GM12878 (cell line): ENCODE measurements around the gene CSF1. TPM values are rescaled to one million over a fixed set of nuclear protein-coding genes. Genes with fewer than 3 reads are reported as not detected.

Source experiments
- CHD1 ChIP-seq: IDR thresholded peaks from 2 replicates; pipeline ENCODE4 v1.6.1; 2012; ENCODE audit warnings: low read depth, low read length, improper control_type of control experiment
- CHD2 ChIP-seq: IDR thresholded peaks from 2 replicates; pipeline ENCODE4 v1.6.1; 2011; ENCODE audit warnings: low read depth, low read length, improper control_type of control experiment, borderline replicate concordance
- CTCF ChIP-seq, 3 experiments: IDR thresholded peaks in 2 of 3; conservative IDR thresholded peaks in 1 of 3; 2 replicates each; pipeline ENCODE4 v1.5.1; 2011; ENCODE audit warnings: low read depth in 3 of 3, low read length in 3 of 3, mild to moderate bottlenecking in 3 of 3, control low read depth in 2 of 3, moderate library complexity in 2 of 3, inconsistent platforms in 1 of 3, mixed read lengths in 1 of 3; ENCODE audit not compliant: control insufficient read depth in 2 of 3, insufficient read depth in 1 of 3; ENCODE audit errors: extremely low read depth in 1 of 3
- EP300 ChIP-seq, 2 experiments: fragments of 150-350 bp in 1 of 2; IDR thresholded peaks; 2 replicates each; pipeline ENCODE4 v1.6.1; 2011 to 2012; ENCODE audit warnings: low read depth in 2 of 2, low read length in 2 of 2, borderline replicate concordance in 1 of 2, improper control_type of control experiment in 1 of 2, inconsistent platforms in 1 of 2; ENCODE audit not compliant: control insufficient read depth in 1 of 2
- ETV6 ChIP-seq, 2 experiments: fragments of 450-650 bp in 1 of 2; IDR thresholded peaks in 1 of 2; conservative IDR thresholded peaks in 1 of 2; 2 replicates each; pipeline ENCODE4 v1.6.1; 2014; ENCODE audit warnings: antibody characterized with exemption in 1 of 2, borderline replicate concordance in 1 of 2, low read depth in 1 of 2, mild to moderate bottlenecking in 1 of 2, moderate library complexity in 1 of 2
- MTA3 ChIP-seq: IDR thresholded peaks from 2 replicates; pipeline ENCODE4 v1.6.1; 2012; ENCODE audit warnings: low read length, inconsistent platforms, borderline replicate concordance
- NBN ChIP-seq: fragments of 450-650 bp; IDR thresholded peaks from 2 replicates; pipeline ENCODE4 v1.6.1; 2016
- NFIC ChIP-seq: IDR thresholded peaks from 2 replicates; pipeline ENCODE4 v1.6.1; 2012; ENCODE audit warnings: low read depth, mild to moderate bottlenecking, inconsistent platforms, low read length, moderate library complexity
- POLR2A ChIP-seq: IDR thresholded peaks from 2 replicates; pipeline ENCODE4 v1.6.1; 2011; ENCODE audit warnings: low read depth, mild to moderate bottlenecking, low read length
- RELB ChIP-seq: fragments of 450-650 bp; IDR thresholded peaks from 2 replicates; pipeline ENCODE4 v1.6.1; 2017; ENCODE audit warnings: low read depth, mild to moderate bottlenecking, moderate library complexity
- SPI1 ChIP-seq: IDR thresholded peaks from 2 replicates; pipeline ENCODE4 v1.6.1; 2011; ENCODE audit warnings: low read depth, mild to moderate bottlenecking, low read length, moderate library complexity, borderline replicate concordance; ENCODE audit not compliant: insufficient read depth
- ZBTB40 ChIP-seq: fragments of 450-650 bp; IDR thresholded peaks from 2 replicates; pipeline ENCODE4 v1.6.1; 2016; ENCODE audit warnings: mild to moderate bottlenecking, moderate library complexity, borderline replicate concordance
- polyA plus RNA-seq, 11 experiments: library from polyadenylated mRNA; depleted of rRNA in 4 of 11; unstranded in 6 of 11; stranded (reverse) in 5 of 11; fragments of >200 nt; fragmentation: Nextera tagmentation in 4 of 11; fragmentation: Illumina TruSeq in 1 of 11; extraction: Ambion mirVana in 4 of 11; extraction: Trizol in 1 of 11; gene quantifications; 1 replicate in 1 of 11; 2 replicates in 10 of 11; pipeline versions ENCODE4 v1.2.1 to v1.2.3, GENCODE V29; 2011 to 2016; ENCODE audit warnings: inconsistent platforms in 2 of 11, missing spikeins in 2 of 11, low read depth in 1 of 11
- total RNA-seq, 4 experiments: library from RNA; depleted of rRNA in 3 of 4; stranded (reverse); fragments of >200 nt in 3 of 4; fragmentation: Illumina TruSeq in 1 of 4; extraction: Trizol in 1 of 4; gene quantifications; 2 replicates each; pipeline versions ENCODE4 v1.2.1 to v1.2.3, GENCODE V29; 2013 to 2021
- TF ChIP-seq, protein P1 (sequence below): fragments of 450-650 bp; IDR thresholded peaks from 2 replicates; pipeline ENCODE4 v1.6.1; 2017; ENCODE audit warnings: mild to moderate bottlenecking, moderate library complexity
- TF ChIP-seq, protein P2 (sequence below): IDR thresholded peaks from 2 replicates; pipeline ENCODE4 v1.6.1; 2012; ENCODE audit warnings: low read depth, low read length, improper control_type of control experiment

The CSF1 gene
- total and polyA plus RNA-seq, 10 of the 15 experiments (the other 5 are each of a cell fraction or from before 2014, with no cell fraction given): 1.2 to 32.4 (median 13.0) TPM

DNA sequence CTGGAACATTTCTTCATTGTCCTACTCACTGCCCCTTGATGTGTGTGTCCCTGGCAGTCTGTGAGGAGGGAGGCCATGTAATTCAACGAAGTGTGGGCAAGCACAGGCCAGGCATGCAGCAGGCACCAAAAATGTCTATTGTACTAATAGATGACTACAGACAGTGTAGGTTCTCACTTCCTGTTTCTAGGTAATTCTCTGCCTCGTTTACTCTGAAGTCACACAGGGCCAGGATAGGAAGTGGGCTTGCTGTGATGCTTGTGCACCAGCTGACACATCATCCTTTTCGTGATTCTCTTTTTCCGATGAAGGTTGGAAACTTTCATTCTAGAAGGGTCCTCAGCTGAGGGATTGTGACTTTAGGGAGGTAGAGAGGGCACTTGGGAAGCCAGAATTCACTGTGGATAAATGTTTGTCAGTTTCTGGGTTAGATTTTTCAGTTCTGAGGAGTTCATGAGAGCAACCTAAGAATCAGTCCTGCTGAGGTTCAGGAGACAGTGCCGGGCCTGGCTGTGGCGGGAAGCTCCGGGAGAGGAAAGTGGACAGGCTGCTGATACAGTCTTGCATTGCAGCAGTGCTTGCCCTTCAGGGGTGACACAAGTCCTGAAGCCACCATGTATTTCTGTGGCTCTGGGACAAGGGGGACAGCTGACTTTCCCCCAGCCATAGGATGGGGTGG lies 4.3 kb upstream of the CSF1 start (continued):
- TF ChIP-seq, protein P1, sequence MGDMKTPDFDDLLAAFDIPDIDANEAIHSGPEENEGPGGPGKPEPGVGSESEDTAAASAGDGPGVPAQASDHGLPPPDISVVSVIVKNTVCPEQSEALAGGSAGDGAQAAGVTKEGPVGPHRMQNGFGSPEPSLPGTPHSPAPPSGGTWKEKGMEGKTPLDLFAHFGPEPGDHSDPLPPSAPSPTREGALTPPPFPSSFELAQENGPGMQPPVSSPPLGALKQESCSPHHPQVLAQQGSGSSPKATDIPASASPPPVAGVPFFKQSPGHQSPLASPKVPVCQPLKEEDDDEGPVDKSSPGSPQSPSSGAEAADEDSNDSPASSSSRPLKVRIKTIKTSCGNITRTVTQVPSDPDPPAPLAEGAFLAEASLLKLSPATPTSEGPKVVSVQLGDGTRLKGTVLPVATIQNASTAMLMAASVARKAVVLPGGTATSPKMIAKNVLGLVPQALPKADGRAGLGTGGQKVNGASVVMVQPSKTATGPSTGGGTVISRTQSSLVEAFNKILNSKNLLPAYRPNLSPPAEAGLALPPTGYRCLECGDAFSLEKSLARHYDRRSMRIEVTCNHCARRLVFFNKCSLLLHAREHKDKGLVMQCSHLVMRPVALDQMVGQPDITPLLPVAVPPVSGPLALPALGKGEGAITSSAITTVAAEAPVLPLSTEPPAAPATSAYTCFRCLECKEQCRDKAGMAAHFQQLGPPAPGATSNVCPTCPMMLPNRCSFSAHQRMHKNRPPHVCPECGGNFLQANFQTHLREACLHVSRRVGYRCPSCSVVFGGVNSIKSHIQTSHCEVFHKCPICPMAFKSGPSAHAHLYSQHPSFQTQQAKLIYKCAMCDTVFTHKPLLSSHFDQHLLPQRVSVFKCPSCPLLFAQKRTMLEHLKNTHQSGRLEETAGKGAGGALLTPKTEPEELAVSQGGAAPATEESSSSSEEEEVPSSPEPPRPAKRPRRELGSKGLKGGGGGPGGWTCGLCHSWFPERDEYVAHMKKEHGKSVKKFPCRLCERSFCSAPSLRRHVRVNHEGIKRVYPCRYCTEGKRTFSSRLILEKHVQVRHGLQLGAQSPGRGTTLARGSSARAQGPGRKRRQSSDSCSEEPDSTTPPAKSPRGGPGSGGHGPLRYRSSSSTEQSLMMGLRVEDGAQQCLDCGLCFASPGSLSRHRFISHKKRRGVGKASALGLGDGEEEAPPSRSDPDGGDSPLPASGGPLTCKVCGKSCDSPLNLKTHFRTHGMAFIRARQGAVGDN: peak; percentile 93
- TF ChIP-seq CHD1: no peak
- no peak for TF ChIP-seq MTA3
- TF ChIP-seq NBN: 0 out of 2 replicates have a peak, but pooled peaks have one; percentile 43
- peak; percentile 36; the same call in 1 of the 2 replicates for TF ChIP-seq NFIC
- no peak; the same call in 1 of the 2 replicates for TF ChIP-seq ZBTB40
- peak; percentile 47 to 82; a peak in 3 of 4 replicates for TF ChIP-seq EP300 (IDR thresholded peaks at IDR 0.05; ENCODE audit: borderline replicate concordance in 1 of 2, control insufficient read depth in 1 of 2, low read depth in 2 of 2, low read length in 2 of 2)
- TF ChIP-seq, protein P2, sequence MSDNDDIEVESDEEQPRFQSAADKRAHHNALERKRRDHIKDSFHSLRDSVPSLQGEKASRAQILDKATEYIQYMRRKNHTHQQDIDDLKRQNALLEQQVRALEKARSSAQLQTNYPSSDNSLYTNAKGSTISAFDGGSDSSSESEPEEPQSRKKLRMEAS: peak; percentile 55; the same call in 1 of the 2 replicates
- TF ChIP-seq CHD2: peak; percentile 31; the same call in 1 of the 2 replicates
- peak; percentile 99 for TF ChIP-seq SPI1
- peak; percentile 60 for TF ChIP-seq POLR2A
- no peak for TF ChIP-seq CTCF (IDR thresholded peaks at IDR 0.05 in 2 of 3, conservative IDR thresholded peaks at IDR 0.05 in 1 of 3; ENCODE audit: control insufficient read depth in 2 of 3, extremely low read depth in 1 of 3, insufficient read depth in 1 of 3, low read depth in 3 of 3, low read length in 3 of 3)
- peak; percentile 57; the same call in 1 of the 2 replicates for TF ChIP-seq RELB
- peak in 1 of 2 experiments; percentile 86; a peak in 2 of 4 replicates for TF ChIP-seq ETV6 (conservative IDR thresholded peaks at IDR 0.05 in 1 of 2, IDR thresholded peaks at IDR 0.05 in 1 of 2; ENCODE audit: borderline replicate concordance in 1 of 2, low read depth in 1 of 2)
